Activated CD4-positive, alpha-beta T cell treated with anti-CD3 and anti-CD28 coated beads, Interleukin-2, Interleukin-4, amounts not matched to agents 100 ng/mL and 50 ng/mL, durations not matched to agents 16 hours and 8 hours (primary cell): ENCODE measurements around the gene LYZL6.
"Not testable (repeated sequence)": the region's sequence is repeated elsewhere in the genome, so short reads cannot be mapped to it uniquely, and the experiment has no call there.

Experiments used
- DNase-seq: peaks from one replicate; pipeline ENCODE4 v3.0.0-alpha.2; 2020; ENCODE audit warnings: low spot score

Gene LYZL6

DNA sequence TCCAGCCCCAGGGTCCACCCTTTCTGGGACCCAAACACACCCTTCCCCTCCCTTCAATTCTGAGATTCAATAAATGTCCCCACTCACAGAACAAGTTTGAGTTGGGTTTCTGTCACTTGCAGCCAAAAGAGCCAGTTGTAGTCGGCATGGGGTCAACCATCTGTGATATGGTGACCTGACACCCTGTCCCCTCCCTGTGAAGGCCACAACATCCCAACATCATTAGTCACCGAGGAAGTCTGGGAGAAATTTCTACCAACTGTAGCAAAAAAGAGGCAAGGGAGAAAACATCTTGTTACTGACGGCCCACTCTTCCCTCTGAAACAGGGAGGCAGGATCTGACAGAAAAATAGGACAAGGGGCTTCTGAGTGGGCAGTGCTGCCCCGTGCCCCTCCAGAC is 638 bp upstream of the LYZL6 start:
- no peak for DNase-seq

DNA sequence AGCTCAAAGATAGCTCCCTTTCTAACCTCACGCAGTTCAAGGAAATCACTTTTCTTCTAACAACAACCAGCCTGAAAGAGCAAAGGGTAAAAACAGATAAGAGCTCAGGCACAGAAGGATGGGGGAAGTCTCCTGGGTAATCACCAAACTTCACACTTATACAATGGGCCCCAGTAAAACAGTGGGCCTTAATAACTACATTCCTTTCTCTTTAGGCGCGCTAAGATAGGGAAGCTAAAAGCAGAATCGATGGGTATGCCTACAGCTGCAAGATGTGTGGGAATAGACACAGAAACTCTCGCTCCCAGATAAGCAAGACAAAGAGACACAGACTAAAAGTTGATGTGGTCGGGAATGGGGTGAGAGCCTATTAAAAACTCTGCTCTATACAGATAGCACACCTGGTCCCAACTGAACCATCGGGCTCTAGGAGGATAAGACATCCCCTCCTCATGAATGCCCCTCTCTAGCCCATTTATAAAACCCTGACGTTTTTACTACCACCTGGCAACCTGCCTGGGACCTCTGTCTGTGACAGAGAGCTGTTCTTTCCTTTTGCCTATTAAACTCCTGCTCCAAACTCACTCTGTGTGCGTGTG is 826 bp downstream of the LYZL6 start:
- no peak for DNase-seq

DNA sequence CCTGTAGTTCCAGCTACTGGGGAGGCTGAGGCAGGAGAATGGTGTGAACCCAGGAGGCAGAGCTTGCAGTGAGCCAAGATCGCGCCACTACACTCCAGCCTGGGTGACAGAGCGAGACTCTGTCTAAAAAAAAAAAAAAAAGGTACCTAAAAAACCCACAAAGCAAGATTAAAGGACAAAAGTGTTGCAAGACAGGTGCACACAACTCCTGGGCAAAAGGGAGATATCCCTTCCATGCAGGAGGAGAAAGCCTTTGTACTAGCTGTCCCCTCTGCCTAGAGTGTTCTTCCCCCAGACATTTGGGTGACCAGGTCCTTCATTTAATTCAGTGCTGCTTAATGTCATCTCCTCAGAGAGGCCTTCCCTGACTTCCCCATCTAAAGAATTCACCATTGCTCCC is 5.0 kb downstream of the LYZL6 start:
- DNase-seq, result not testable (repeated sequence)

DNA sequence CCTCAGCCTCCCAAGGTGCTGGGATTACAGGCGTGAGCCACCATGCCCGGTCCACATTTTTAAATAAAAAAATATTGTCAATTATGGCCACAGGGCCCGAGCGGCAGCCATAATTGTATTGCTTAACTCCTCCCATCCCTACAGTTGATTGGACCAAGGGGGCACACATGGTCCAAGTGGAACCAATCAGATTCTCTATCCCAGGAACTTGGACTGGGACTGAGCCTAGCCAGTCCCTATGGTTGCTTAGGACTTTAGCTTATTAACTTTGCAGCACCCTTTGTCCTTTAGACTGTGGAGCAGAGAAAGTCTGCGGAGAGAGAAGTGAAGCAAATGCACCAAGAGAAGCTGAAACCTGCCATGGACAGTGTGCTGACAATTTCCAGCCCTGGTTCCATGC is 7.5 kb downstream of the LYZL6 start:
- DNase-seq, result no peak

DNA sequence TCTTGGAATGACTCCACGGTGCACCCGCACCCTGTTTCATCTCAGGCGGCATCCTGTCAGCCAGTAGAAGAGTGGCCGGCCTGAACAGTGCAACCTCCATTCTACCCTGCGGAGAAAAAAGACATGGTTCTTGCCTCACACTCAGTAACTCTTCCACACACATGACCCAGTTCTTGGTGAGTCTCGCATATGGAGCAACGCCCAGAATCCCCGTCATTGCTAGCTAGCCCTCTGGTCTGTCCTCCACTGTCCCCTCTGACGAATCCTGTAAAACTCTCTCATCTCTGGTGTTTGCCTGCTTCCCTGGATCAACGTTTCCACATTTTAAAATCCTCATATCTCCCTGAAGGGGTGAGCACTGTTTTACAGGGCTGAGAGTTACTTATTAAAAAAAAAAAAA is 8.8 kb downstream of the LYZL6 start:
- DNase-seq, result no peak

DNA sequence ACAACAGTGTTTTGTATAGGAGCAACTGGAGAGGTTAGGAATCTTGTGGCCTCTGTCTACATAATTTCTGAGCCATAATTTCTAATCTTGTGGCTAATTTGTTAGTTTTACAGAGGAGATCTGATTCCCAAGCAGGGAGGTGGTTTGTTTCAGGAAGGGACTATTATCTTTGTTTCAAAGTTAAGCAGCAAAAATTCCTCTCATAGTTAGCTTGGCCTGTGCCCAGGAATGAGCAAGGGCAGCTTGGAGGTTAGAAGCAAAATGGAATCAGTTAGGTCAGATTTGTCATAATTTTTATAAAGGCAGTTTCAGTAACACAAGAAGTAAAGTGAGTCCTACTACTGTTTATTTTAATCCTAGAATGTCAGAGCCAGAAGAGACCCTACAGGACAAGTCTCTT is 10.9 kb downstream of the LYZL6 start:
- no peak for DNase-seq

DNA sequence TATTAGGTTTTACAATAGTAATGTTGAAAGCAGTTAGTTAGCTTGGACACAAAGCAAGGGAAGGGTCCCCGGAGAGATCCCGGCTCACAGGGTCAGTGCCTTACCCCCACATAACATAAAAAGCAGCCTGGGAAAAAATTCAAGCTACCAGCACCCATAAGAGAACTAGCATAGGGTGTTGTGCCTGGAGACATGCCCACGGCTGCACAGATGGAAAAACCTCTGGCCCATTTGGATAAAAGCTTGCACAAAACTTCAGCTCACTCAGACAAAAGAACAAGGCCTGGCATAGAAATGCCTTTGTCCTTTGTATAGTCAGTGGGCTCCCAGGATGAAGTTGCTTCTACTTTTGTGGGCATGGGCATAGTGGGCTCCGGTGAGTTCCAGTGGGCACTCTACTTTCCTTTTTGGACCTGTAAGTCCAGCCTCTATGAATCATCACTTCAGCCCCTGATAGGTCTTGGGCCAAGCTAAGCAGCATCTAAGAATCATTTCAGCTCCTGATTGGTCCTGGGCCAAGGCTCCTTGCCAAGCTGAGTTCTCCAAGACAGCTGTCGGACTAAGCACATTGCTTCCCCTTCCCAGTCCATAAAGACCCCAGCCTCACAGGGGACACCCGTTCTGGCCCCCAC is 11.6 kb downstream of the LYZL6 start:
- no peak for DNase-seq

DNA sequence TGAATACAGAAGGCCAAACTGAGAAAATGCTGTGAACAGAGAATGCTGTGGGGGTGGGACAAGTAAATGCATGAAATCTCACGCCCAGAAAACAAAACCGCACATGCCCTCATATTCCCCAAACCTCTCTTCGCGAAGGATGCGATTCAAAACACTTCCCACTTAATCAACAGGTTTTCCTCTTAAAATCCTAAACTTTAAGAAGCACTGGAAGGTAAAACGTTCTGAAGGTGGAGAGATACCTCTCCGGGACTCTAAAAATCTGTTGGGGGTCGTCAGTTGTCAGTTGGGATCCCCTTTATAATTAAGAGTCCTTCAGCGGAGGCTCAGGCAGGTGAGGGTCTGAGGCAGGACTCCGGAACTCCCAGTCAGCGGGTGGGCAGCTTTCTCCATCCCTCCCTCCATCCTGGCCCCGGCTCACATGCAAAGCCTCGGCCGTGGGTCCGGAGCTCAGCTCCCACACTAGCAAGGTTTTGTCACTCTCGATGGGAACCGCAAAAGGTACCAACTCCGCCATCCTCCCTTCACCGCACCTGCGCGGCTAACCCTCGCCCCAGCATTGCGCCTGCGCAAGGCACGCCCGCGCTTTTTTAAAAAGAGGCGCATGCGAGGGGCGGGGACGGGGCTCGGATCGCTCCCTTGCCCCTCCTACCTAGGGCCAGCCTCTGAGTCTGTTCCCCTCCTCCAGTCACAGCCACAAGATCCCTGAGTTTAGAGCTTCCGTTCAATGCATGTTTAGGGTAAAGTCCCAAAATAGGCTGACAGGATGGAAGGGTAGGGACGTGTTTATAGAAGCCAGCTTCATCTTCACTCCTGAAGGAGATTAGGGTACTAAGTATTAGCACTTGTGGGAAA is 13.1 kb downstream of the LYZL6 start, which contains the start of gene RDM1:
TSS of gene RDM1 (minus strand) at position 563 of the 855 bp plus-strand sequence. CDS start at position 517, 46 bp downstream.
- peak; percentile 91 for DNase-seq

DNA sequence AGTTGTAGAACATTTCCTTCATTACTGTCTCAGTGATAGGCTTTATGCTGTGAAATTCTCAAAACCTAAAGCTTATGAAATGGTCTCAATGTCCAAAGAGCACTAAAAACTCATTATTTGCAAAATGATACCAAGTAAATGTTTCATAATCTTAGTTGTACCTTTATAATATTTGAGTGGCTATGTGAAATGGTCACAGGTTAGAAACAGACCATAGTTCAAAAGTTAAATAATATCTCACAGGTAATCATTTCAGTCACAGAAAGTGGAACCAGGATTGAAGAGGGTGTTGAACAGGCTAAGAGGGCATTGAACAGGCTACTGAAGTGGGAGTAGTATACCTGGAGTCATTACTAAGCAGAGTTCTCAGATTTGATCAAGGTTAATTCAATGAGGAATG is 15.8 kb downstream of the LYZL6 start:
- no peak for DNase-seq

DNA sequence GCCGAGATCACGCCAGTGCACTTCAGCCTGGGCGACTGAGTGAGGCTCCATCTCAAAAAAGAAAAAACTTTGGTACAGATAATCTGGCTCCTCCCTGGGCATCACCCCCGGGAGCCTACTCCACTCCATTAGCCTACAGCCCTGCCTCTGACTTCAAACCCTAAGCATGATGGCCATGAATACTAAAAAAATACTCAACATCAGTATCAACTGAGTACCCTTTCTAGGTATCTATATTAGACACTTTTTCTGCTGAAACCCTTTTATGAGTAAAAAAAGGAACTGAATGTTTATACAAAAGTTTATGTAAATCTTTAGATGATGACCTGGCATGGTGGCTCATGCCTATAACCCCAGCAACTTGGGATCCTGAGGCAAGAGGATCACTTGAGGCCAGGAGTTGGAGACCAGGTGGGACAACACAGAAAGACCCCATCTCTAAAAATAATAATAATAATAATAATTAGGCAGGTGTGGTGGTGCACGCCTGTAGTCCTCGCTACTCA is 19.9 kb downstream of the LYZL6 start:
- no peak for DNase-seq

DNA sequence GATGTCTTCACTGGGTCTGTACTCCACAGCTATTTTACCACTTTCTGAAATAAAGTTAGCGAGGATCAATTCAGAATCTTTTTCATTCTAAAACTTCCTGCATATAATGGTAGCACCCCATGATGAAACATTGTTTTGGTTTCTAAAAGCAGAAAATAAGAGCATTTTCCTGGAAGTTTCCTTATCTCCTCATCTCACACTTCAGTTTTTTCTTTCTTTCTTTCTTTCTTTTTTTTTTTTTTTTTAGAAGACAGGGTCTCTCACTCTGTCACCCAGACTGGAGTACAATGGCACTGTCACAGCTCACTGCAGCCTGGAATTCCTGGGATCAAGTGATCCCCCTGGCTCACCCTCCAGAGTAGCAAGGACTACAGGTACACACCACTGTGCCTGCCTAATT is 23.3 kb downstream of the LYZL6 start:
- DNase-seq, result no peak

DNA sequence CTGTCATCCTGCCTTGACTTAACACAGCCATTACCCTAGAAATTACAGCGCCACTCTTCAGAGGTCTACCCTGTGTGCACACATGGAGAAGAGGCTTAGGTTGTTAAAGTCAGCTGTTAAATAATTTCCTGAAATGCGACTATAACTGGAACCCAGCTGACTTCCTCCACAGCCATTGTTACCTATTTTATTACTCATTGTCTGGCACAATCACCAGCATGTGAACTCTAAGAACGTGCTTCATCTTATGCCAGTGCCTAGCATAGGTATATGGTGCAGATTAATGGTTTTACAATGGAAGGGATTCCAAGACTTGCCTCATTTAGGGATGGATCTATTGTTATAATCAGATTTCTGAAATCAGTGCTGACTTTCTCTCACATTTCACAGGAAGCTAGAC is 24.8 kb downstream of the LYZL6 start:
- DNase-seq, result no peak

DNA sequence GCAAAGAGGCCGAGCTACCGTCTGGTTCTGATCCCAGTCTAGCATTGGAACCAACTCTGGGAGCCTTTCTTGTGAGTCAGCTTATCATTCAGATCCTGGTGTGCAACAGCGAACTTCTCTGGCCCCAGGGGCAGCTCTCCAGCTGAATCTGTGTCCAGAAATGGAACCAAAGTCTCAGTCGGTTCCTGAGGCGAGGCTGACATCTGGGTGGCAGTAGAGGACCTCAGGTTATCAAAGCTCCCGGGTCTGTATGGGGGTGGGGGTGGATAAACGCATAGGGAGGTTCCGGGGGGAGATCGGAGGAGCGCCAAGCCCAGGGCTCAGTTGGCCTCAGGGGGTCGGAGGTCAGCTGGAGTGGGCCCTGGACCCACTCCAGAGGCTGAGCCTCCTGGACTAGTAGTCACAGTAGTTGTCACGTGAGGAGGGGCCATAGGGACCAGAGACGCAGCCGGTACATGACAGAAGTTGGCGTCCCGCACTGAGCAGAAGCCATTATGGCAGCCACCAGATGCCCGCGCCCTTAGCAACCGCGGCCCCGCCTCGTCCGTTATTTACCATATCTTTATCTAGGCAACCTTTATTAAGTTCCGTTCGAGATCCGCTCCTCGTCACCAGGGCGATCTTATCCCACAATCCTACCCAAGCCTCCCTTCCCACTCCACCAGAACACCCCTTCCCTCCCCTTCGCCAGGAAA is 25.8 kb downstream of the LYZL6 start:
- DNase-seq, result no peak

DNA sequence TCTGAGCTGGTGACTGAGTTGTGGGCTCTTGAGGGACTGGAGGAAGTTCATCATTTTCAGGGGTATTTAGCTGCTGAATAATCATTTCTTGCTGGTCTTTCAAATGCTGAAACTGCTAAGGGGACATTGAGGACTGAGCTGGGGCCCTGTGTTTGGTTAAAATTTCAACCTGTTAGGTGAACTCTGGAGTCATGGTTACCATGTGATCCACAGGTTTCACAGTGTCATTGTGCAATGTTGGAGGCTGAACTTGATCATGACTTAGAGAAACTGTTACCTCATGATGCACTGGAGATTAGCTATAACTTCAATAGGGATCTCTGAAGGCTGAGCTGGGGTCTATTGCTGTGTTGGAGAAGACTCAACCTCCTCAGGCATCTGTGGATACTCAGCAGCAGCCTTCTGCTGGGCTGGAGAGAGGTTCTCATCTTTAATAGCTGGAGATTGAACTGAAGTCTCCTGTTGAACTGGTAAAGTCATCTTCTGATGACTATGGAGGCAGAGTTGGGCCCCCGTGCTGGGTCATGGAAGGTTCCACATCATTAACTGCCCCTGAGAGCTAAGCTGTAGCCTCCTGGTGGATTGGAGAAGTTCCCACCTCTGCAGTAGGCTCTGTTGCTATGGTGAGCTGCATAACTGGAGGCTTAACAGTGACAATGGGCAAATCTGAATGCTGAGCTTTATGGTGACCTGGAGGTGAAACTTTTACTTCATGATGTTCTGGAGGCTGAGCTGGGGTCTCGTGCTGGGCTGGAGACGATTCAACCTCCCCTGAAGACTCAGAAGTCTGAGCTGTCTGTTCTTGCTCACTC is 28.2 kb downstream of the LYZL6 start:
- DNase-seq, result no peak

DNA sequence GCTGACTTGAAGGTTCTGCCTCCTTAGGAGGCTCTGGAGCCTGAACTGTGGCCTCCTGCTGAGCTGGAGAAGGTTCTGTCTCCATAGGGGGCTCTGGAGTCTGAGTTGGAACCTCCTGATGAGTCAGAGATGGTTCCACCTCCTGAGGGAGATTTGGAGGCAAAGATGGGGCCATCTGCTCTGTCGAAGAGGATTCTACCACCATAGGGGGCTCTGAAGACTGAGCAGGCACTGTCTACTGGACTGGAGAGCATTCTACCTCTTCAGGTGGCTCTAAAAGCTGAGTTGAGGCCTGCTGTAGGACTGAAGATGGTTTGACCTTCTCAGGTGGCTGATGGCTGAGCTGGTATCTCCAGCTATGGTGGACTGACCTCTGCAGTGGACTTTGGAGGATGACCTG is 29.2 kb downstream of the LYZL6 start:
- DNase-seq, result no peak

DNA sequence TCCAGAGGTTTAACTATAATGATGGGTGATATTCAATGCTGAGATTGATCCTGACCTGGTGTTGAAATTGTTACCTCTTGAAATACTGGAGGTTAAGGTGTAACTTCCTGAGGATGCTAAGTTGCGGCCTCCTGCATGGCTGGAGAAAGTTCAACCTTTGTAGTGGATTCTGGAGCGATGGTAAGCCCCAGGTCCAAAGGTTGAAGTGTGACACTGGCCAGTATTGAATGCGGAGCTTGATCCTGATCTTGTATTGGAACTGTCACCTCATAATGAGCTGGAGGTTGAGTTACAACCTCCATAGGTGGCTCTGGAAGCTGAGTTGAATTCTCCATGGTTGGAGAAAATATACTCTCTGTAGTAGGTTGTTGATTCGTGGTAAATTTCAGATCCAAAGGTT is 29.9 kb downstream of the LYZL6 start:
- DNase-seq, result no peak

DNA sequence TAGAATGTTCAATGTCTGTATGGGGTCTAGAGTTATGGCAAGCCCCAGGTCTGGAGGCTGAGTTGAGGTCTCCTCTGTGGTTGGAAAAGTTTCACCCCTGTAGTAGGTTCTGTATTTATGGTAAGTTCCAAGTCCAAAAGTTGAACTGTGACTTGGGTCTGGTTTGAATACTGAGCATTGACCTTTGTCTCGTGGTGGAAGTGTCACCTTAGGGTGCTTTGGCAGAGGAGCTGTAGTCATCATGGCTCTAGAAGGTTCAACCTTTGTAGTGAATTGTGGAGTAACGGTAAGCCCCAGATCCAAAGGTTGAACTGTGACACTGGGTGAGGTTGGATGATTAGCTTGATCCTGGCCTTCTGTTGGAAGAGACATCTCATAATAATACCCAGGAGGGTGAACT is 30.6 kb downstream of the LYZL6 start:
- no peak for DNase-seq

DNA sequence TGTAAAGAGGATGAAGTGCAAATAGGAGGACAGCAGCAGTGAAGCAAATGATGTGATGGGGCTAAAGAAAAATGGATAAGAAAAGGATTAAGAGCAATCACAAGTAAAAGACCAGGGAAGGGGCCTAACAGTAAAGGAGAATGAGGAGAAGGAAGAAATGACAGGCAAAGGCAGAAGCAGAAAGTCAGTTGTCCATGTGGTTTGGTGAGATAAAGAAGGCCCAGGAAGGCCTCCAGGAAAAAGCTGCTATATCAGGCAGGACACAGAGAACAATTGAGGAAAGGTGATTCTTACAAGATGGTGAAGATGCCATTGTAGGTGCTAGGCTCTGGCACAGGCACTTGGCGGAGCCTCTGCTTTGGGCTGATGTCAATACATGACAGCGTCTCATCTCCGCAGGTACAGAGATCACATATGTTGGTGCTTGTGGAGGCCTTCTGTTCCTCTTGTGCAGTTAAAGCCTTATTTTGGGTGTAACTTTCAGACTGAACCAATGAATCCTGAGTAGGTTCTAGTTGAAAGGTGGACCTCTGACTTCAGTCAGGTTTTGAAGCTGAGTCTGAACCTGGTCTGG is 31.1 kb downstream of the LYZL6 start:
- no peak for DNase-seq

DNA sequence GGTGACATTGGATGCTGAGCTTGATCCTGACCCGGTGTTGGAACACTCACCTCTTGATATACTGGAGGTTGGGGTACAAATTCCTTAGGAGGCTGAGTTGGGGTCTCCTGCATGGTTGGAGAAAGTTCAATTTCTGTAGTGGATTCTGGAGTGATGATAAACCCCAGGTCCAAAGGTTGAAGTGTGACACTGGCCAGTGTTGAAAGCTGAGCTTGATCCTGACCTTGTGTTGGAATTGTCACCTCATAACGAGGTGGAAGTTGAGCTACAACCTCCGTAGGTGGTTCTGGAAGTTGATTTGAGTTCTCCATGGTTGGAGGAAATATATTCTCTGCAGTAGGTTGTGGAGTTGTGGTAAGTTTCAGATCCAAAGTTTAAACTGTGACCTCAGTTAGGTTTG is 34.1 kb downstream of the LYZL6 start:
- no peak for DNase-seq

DNA sequence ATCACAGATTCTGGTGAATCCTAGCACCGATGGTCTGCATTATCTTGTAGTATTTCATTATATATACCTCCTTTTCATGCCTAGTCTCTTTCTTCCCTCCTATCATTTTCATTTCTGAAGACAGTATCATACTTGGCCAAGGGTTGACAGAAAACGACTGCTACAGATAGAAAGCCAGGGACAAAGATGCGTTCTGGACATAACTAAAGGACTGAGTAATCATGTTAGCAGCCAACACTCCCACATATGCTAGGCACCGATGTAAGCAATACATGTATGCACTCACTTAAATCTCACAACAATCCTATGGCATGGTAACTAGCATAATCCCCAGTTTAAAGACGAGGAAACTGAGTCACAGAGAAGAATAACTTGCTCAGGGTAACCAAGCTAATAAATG is 35.8 kb downstream of the LYZL6 start:
- no peak for DNase-seq

DNA sequence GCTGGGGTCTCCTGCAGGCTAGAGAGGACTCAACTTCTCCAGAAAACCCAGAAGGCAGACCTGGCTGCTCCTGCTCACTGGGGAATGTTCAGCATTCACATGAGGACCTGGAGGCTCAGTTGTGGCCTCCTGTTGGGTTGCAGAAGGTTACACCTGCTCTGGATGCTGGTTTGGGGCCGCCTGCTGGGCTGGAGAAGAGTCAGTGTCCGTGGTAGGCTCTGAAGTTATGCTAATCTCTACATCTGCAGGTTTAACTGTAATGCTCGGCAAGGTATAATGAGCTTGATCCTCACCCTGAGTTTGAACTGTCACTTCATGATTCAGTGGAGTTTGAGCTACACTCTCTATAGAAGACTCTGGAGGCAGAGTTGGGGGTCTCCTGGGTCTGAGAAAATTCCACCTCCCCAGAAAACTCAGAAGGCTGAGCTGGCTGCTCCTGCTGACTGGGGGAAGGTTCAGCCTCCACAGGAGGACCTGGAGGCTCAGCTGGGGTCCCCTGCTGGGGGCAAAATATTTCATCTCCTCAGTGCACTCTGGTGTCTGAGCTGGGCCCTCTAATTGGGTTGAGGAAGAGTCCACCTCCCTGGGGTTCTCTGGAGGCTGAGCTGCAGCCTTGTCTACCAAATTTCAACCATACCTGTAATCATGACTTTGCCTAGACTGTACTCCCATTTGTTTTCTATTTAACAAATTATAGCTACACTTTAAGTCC is 36.4 kb downstream of the LYZL6 start:
- DNase-seq, result no peak
